K562 (cell line): ENCODE measurements around the gene MRPL52. TPM values are rescaled to one million over a fixed set of nuclear protein-coding genes. Genes with fewer than 3 reads are reported as not detected.

Experiments used
- ATAC-seq: fragments of 200-7000 bp; cut with Tn5 transposase; 3 replicates; pipeline ENCODE4 v1.9.1; 2020; ENCODE audit warnings: moderate library complexity
- BruUV-seq: library from RNA; stranded (reverse); fragments of 400-500 nt; replicated peaks from 2 replicates; lab custom pipeline; 2021; lab: Mats Ljungman, UMichigan
- CTCF ChIA-PET: fragments of 300-600 bp; formaldehyde crosslinking; extraction: SDS; loops from one replicate; lab custom pipeline; 2021; ENCODE audit warnings: low intra/inter-chr PET ratio; lab: Yijun Ruan, JAX
- POLR2A ChIA-PET: fragments of 300-600, 350-650 bp; sonication (Branson Sonifier 250); formaldehyde crosslinking; extraction: SDS; loops from one replicate; lab custom pipeline; 2021; ENCODE audit warnings: antibody characterized with exemption, inconsistent platforms; lab: Yijun Ruan, JAX
- DNase-seq, 4 experiments: peaks; one replicate each; pipeline versions ENCODE4 v3.0.0 to v3.0.0-alpha.2; 2011 to 2018; ENCODE audit warnings: low spot score in 3 of 4, mixed read lengths in 3 of 4; ENCODE audit errors: extremely low read depth in 1 of 4
- FAIRE-seq: peaks from 2 replicates; lab custom pipeline; 2011; peaks lifted over from hg19 to GRCh38; lab: Jason Lieb, UNC
- H2AFZ ChIP-seq: 2 replicates; pipeline ENCODE4 v1.6.0; 2011; ENCODE audit warnings: low read depth, low read length, control low read depth, inconsistent platforms
- H3K27ac ChIP-seq: fragments of 200-600 bp; 3 replicates; pipeline ENCODE4 v1.8.0; 2011; ENCODE audit warnings: low read depth, mild to moderate bottlenecking, control low read depth, inconsistent platforms, low read length, moderate library complexity, mixed read lengths; ENCODE audit errors: extremely low read depth
- H3K27me3 ChIP-seq, 2 experiments: fragments of 300-600 bp in 1 of 2; 2 replicates in 1 of 2; 3 replicates in 1 of 2; pipeline versions ENCODE4 v1.6.0 to v1.8.0; 2011; ENCODE audit warnings: inconsistent platforms in 2 of 2, low read length in 2 of 2, mild to moderate bottlenecking in 1 of 2, mixed read lengths in 1 of 2, moderate library complexity in 1 of 2; ENCODE audit not compliant: control insufficient read depth in 2 of 2, insufficient read depth in 2 of 2
- H3K36me3 ChIP-seq: fragments of 300-600 bp; 3 replicates; pipeline ENCODE4 v1.8.0; 2011; ENCODE audit warnings: mild to moderate bottlenecking, low read length, inconsistent platforms; ENCODE audit not compliant: control insufficient read depth, insufficient read depth
- H3K4me1 ChIP-seq, 2 experiments: fragments of 200-600 bp in 1 of 2; replicated peaks in 1 of 2; 2 replicates in 1 of 2; 3 replicates in 1 of 2; pipeline versions ENCODE4 v1.5.1 to v1.8.0; 2011; ENCODE audit warnings: inconsistent platforms in 2 of 2, low read length in 2 of 2, mild to moderate bottlenecking in 1 of 2, mixed read lengths in 1 of 2, moderate library complexity in 1 of 2; ENCODE audit not compliant: control insufficient read depth in 2 of 2, insufficient read depth in 2 of 2
- H3K4me2 ChIP-seq: 2 replicates; pipeline ENCODE4 v1.6.1; 2011; ENCODE audit warnings: low read length, control low read depth, inconsistent platforms, mixed read lengths; ENCODE audit not compliant: insufficient read depth
- H3K4me3 ChIP-seq: fragments of 200-600 bp; sonication (generic), shearing (Covaris generic); 2 replicates; pipeline ENCODE4 v1.5.1; 2016; ENCODE audit warnings: control low read depth, inconsistent platforms
- H3K79me2 ChIP-seq: fragments of 200-600 bp; 3 replicates; pipeline ENCODE4 v1.8.0; 2011; ENCODE audit warnings: low read length, inconsistent platforms; ENCODE audit not compliant: control insufficient read depth, insufficient read depth
- H3K9ac ChIP-seq, 2 experiments: 2 replicates each; pipeline versions ENCODE4 v1.6.0 to v1.6.1; 2011; ENCODE audit warnings: low read depth in 2 of 2, low read length in 2 of 2, control low read depth in 1 of 2, inconsistent platforms in 1 of 2, mild to moderate bottlenecking in 1 of 2, mixed read lengths in 1 of 2; ENCODE audit not compliant: insufficient read depth in 1 of 2
- H3K9me1 ChIP-seq: one replicate; pipeline ENCODE4 v1.6.0; 2011; ENCODE audit warnings: inconsistent platforms, mild to moderate bottlenecking, low read length, moderate library complexity; ENCODE audit not compliant: control insufficient read depth, insufficient read depth
- H3K9me3 ChIP-seq: replicated peaks from 2 replicates; pipeline ENCODE4 v1.5.1; 2011; ENCODE audit warnings: low read depth, low read length, inconsistent platforms; ENCODE audit not compliant: control insufficient read depth, insufficient read depth
- H4K20me1 ChIP-seq: replicated peaks from 2 replicates; pipeline ENCODE4 v1.6.1; 2011; ENCODE audit warnings: low read length, inconsistent platforms, mixed read lengths; ENCODE audit not compliant: control insufficient read depth, insufficient read depth
- ELF1 ChIP-seq: fragments of 200-800 bp; sonication (Bioruptor generic); IDR thresholded peaks from 2 replicates; pipeline ENCODE4 v1.6.1; 2016; ENCODE audit warnings: missing genetic modification characterization, missing compliant biosample characterization
- ETV5 ChIP-seq: sonication (generic); formaldehyde crosslinking; IDR thresholded peaks from 2 replicates; pipeline ENCODE4 v1.4.0; 2020; ENCODE audit warnings: low read depth, mild to moderate bottlenecking, missing genetic modification reagents
- NEUROD1 ChIP-seq: fragments of 150-350 bp; IDR thresholded peaks from 2 replicates; pipeline ENCODE4 v1.6.1; 2014; ENCODE audit warnings: borderline replicate concordance, low read length, low read depth; ENCODE audit not compliant: partially characterized antibody
- SREBF2 ChIP-seq: sonication (generic); formaldehyde crosslinking; IDR thresholded peaks from 2 replicates; pipeline ENCODE4 v1.4.0; 2020; ENCODE audit warnings: mild to moderate bottlenecking, missing genetic modification reagents
- ZNF134 ChIP-seq: fragments of 250-450 bp; sonication (Bioruptor Pico); conservative IDR thresholded peaks from 2 replicates; pipeline ENCODE4 v1.4.0; 2020
- ZNF174 ChIP-seq: fragments of 250-450 bp; sonication (Bioruptor Pico); IDR thresholded peaks from 2 replicates; pipeline ENCODE4 v1.4.0; 2020; ENCODE audit warnings: mild to moderate bottlenecking
- ZNF239 ChIP-seq: fragments of 250-450 bp; sonication (Bioruptor Pico); IDR thresholded peaks from 2 replicates; pipeline ENCODE4 v1.4.0; 2020; ENCODE audit warnings: mild to moderate bottlenecking
- ZNF785 ChIP-seq: fragments of 250-450 bp; sonication (Bioruptor Pico); IDR thresholded peaks from 2 replicates; pipeline ENCODE4 v1.4.0; 2020; ENCODE audit warnings: mild to moderate bottlenecking
- ZZZ3 ChIP-seq: fragments of 450-650 bp; IDR thresholded peaks from 2 replicates; pipeline ENCODE4 v1.6.1; 2016; ENCODE audit warnings: antibody characterized with exemption, mild to moderate bottlenecking, moderate library complexity
- WGBS: fragments of 100-300 bp; shearing (Covaris generic); methylation state at CpG from one replicate; pipeline ENCODE4 v1.1.6; 2016; ENCODE audit warnings: low coverage, mixed read lengths; ENCODE audit not compliant: insufficient coverage; ENCODE audit errors: missing lambda C conversion rate; 5-methylcytosine and 5-hydroxymethylcytosine counted together
- in situ Hi-C: fragments of 300-500 bp; cut with MboI; formaldehyde crosslinking; loops from 4 replicates; pipeline ENCODE4 v1.15.0; 2018; ENCODE audit warnings: inconsistent platforms, mixed read lengths
- intact Hi-C: fragments of 100-400 bp; cut with micrococcal nuclease; formaldehyde crosslinking; loops from 2 replicates; pipeline ENCODE4 v1.14.2; 2022
- polyA plus RNA-seq, 8 experiments: library from polyadenylated mRNA; depleted of rRNA in 4 of 8; stranded (reverse) in 5 of 8; unstranded in 3 of 8; fragments of >200 nt; fragmentation: Nextera tagmentation in 2 of 8; fragmentation: Illumina TruSeq in 1 of 8; extraction: Ambion mirVana in 2 of 8; extraction: Trizol in 1 of 8; gene quantifications; 2 replicates each; pipeline versions ENCODE4 v1.2.1 to v1.2.3, GENCODE V29; 2011 to 2014; ENCODE audit warnings: inconsistent platforms in 1 of 8, missing spikeins in 1 of 8
- total RNA-seq, 7 experiments: library from RNA; depleted of rRNA in 6 of 7; stranded (reverse); fragments of >200 nt in 6 of 7; fragmentation: Illumina TruSeq in 2 of 7; extraction: Trizol in 2 of 7; gene quantifications; 2 replicates each; pipeline versions ENCODE4 v1.2.1 to v1.2.3, GENCODE V29; 2011 to 2021; ENCODE audit warnings: low replicate concordance in 1 of 7
- TF ChIP-seq, protein P1 (sequence below): sonication (generic); formaldehyde crosslinking; IDR thresholded peaks from 2 replicates; pipeline ENCODE4 v1.8.0; 2022; ENCODE audit warnings: mild to moderate bottlenecking, missing genetic modification reagents
- TF ChIP-seq, protein P2 (sequence below): fragments of 450-650 bp; IDR thresholded peaks from 2 replicates; pipeline ENCODE4 v1.6.1; 2016; ENCODE audit warnings: borderline replicate concordance
- TF ChIP-seq, protein P3 (sequence below): fragments of 250-450 bp; sonication (Bioruptor Pico); IDR thresholded peaks from 2 replicates; pipeline ENCODE4 v1.9.0; 2021; ENCODE audit warnings: mild to moderate bottlenecking, inconsistent platforms

Gene MRPL52
- total and polyA plus RNA-seq, 9 of the 15 experiments (the other 6 are each of a cell fraction or from before 2014, with no cell fraction given), result 56.5 to 213 (median 168) TPM

DNA sequence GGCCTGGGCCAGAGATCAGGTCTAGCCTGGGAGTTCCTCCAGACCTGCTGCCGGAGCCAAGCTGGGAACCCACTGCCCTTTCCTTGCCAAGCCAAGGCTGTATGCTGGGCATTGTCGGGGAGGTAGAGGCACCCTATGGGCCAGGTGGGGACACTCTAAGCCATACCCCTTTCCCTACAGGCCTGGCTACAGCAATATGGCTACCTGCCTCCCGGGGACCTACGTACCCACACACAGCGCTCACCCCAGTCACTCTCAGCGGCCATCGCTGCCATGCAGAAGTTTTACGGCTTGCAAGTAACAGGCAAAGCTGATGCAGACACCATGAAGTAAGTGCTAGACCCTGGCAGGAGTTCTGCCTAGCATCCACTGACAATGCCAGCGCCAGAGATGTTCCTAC is 11.6 kb downstream of the MRPL52 start:
- H2AFZ ChIP-seq, result no peak overlapping the region
- BruUV-seq, result no TSS peak
- intact Hi-C loops, result no loop called here
- no peaks in the 10 kb centered on the region for H3K36me3 ChIP-seq
- H4K20me1 ChIP-seq, result no peaks in the 10 kb centered on the region
- no peak overlapping the region for H3K4me2 ChIP-seq
- ATAC-seq (no peak), FAIRE-seq (no peak), DNase-seq (no peak)
- H3K4me3 ChIP-seq, result no peak overlapping the region
- POLR2A ChIA-PET, result interaction anchor here (0.6 to 1.5 kb wide), 2 partner anchors 11 to 24 kb away, joined by 3 to 4 read pairs; no protein-coding TSS in a partner anchor
- H3K4me1 ChIP-seq, result peaks cover 0 to 20% of the 10 kb centered on the region in 2 experiments; a peak in 1 of 5 replicates
- H3K9me3 ChIP-seq, result no peaks in the 10 kb centered on the region
- no peak overlapping the region for H3K27ac ChIP-seq
- H3K9ac ChIP-seq, result no peak overlapping the region
- H3K9me1 ChIP-seq, result no peaks in the 10 kb centered on the region
- H3K79me2 ChIP-seq, result no peaks in the 10 kb centered on the region
- in situ Hi-C loops, result loop anchor here (10.0 kb wide), 2 partner anchors 187 to 277 kb away; no protein-coding TSS in a partner anchor
- CTCF ChIA-PET, result interaction anchor here (1.0 kb wide), 1 partner anchor 11 kb away, joined by 3 read pairs; the partner anchor contains the start of gene MRPL52
- WGBS, result 66% methylated on average over 9 of the region's 9 CpGs
- H3K27me3 ChIP-seq, result no peaks in the 10 kb centered on the region
- TF ChIP-seq, protein P1, sequence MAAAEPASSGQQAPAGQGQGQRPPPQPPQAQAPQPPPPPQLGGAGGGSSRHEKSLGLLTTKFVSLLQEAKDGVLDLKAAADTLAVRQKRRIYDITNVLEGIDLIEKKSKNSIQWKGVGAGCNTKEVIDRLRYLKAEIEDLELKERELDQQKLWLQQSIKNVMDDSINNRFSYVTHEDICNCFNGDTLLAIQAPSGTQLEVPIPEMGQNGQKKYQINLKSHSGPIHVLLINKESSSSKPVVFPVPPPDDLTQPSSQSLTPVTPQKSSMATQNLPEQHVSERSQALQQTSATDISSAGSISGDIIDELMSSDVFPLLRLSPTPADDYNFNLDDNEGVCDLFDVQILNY, result no peak
- TF ChIP-seq NEUROD1 (no peak), ZNF134 (no peak), ZNF239 (no peak), ELF1 (no peak), ETV5 (no peak), SREBF2 (no peak), ZNF785 (CRISPR knock-in tag) (no peak), ZZZ3 (no peak), ZNF174 (CRISPR knock-in tag) (no peak)
- TF ChIP-seq, protein P2, sequence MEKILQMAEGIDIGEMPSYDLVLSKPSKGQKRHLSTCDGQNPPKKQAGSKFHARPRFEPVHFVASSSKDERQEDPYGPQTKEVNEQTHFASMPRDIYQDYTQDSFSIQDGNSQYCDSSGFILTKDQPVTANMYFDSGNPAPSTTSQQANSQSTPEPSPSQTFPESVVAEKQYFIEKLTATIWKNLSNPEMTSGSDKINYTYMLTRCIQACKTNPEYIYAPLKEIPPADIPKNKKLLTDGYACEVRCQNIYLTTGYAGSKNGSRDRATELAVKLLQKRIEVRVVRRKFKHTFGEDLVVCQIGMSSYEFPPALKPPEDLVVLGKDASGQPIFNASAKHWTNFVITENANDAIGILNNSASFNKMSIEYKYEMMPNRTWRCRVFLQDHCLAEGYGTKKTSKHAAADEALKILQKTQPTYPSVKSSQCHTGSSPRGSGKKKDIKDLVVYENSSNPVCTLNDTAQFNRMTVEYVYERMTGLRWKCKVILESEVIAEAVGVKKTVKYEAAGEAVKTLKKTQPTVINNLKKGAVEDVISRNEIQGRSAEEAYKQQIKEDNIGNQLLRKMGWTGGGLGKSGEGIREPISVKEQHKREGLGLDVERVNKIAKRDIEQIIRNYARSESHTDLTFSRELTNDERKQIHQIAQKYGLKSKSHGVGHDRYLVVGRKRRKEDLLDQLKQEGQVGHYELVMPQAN, result no peak
- TF ChIP-seq, protein P3, sequence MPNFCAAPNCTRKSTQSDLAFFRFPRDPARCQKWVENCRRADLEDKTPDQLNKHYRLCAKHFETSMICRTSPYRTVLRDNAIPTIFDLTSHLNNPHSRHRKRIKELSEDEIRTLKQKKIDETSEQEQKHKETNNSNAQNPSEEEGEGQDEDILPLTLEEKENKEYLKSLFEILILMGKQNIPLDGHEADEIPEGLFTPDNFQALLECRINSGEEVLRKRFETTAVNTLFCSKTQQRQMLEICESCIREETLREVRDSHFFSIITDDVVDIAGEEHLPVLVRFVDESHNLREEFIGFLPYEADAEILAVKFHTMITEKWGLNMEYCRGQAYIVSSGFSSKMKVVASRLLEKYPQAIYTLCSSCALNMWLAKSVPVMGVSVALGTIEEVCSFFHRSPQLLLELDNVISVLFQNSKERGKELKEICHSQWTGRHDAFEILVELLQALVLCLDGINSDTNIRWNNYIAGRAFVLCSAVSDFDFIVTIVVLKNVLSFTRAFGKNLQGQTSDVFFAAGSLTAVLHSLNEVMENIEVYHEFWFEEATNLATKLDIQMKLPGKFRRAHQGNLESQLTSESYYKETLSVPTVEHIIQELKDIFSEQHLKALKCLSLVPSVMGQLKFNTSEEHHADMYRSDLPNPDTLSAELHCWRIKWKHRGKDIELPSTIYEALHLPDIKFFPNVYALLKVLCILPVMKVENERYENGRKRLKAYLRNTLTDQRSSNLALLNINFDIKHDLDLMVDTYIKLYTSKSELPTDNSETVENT (CRISPR knock-in tag), result no peak
